HepG2 (cell line): Measurements from ENCODE around the gene MAIP1. TPM values are rescaled to one million over a fixed set of nuclear protein-coding genes. Genes with fewer than 3 reads are reported as not detected.

Experiments used
- ATF5 ChIP-seq: sonication (generic); formaldehyde crosslinking; IDR thresholded peaks from 2 replicates; pipeline ENCODE4 v1.4.0; 2020; ENCODE audit warnings: mild to moderate bottlenecking, low read depth, missing genetic modification reagents
- CCAR2 ChIP-seq: fragments of 200-400 bp; formaldehyde crosslinking; optimal IDR thresholded peaks from 2 replicates; pipeline ENCODE3; 2018; ENCODE audit warnings: low read depth, mild to moderate bottlenecking, low read length, moderate library complexity
- CENPX ChIP-seq: sonication (generic); formaldehyde crosslinking; IDR thresholded peaks from 2 replicates; pipeline ENCODE4 v1.9.0; 2021; ENCODE audit warnings: mild to moderate bottlenecking, missing genetic modification reagents, moderate library complexity
- DNMT3B ChIP-seq: conservative IDR thresholded peaks from 2 replicates; pipeline ENCODE4 v1.6.1; 2016; ENCODE audit warnings: missing biosample characterization, control low read depth
- E2F5 ChIP-seq: sonication (generic); formaldehyde crosslinking; conservative IDR thresholded peaks from 2 replicates; pipeline ENCODE4 v1.4.0; 2020; ENCODE audit warnings: missing genetic modification reagents
- FOXC1 ChIP-seq: sonication (generic); formaldehyde crosslinking; IDR thresholded peaks from 2 replicates; pipeline ENCODE4 v1.8.0; 2022; ENCODE audit warnings: mild to moderate bottlenecking, missing genetic modification reagents, borderline replicate concordance
- HMGA1 ChIP-seq: sonication (generic); formaldehyde crosslinking; conservative IDR thresholded peaks from 2 replicates; pipeline ENCODE4 v1.4.0; 2020; ENCODE audit warnings: missing genetic modification reagents
- HNF1B ChIP-seq: sonication (generic); formaldehyde crosslinking; IDR thresholded peaks from 2 replicates; pipeline ENCODE4 v1.5.1; 2020; ENCODE audit warnings: mild to moderate bottlenecking, moderate library complexity, missing genetic modification reagents
- MBD4 ChIP-seq: IDR thresholded peaks from 2 replicates; pipeline ENCODE4 v1.6.1; 2012; ENCODE audit warnings: low read length, inconsistent platforms, borderline replicate concordance
- MTERF4 ChIP-seq: sonication (generic); formaldehyde crosslinking; IDR thresholded peaks from 2 replicates; pipeline ENCODE4 v1.8.0; 2023; ENCODE audit warnings: mild to moderate bottlenecking, missing genetic modification reagents
- NCOA2 ChIP-seq: sonication (generic); formaldehyde crosslinking; IDR thresholded peaks from 2 replicates; pipeline ENCODE4 v1.8.0; 2022; ENCODE audit warnings: inconsistent platforms
- PHB2 ChIP-seq: fragments of 450-650 bp; IDR thresholded peaks from 2 replicates; pipeline ENCODE4 v1.6.1; 2018; ENCODE audit not compliant: partially characterized antibody
- PHF20 ChIP-seq: sonication (generic); formaldehyde crosslinking; IDR thresholded peaks from 2 replicates; pipeline ENCODE4 v1.5.0; 2020; ENCODE audit warnings: mild to moderate bottlenecking, missing genetic modification reagents
- RBM39 ChIP-seq: fragments of 200-400 bp; formaldehyde crosslinking; IDR thresholded peaks from one replicate; pipeline ENCODE4 v1.6.1; 2018; ENCODE audit warnings: antibody characterized with exemption, mild to moderate bottlenecking, low read depth, low read length; ENCODE audit not compliant: poor library complexity, severe bottlenecking
- SMAD9 ChIP-seq: sonication (generic); formaldehyde crosslinking; IDR thresholded peaks from 2 replicates; pipeline ENCODE4 v1.5.1; 2020; ENCODE audit warnings: mild to moderate bottlenecking, missing genetic modification reagents
- SNAI1 ChIP-seq: sonication (generic); formaldehyde crosslinking; IDR thresholded peaks from 2 replicates; pipeline ENCODE4 v1.5.0; 2020; ENCODE audit warnings: mild to moderate bottlenecking, missing genetic modification reagents, borderline replicate concordance
- SUZ12 ChIP-seq: fragments of 150-350 bp; IDR thresholded peaks from 2 replicates; pipeline ENCODE4 v1.6.1; 2014; ENCODE audit warnings: low read depth, low read length
- ZFP41 ChIP-seq: sonication (generic); formaldehyde crosslinking; IDR thresholded peaks from 2 replicates; pipeline ENCODE4 v1.4.0; 2020; ENCODE audit warnings: mild to moderate bottlenecking, missing genetic modification reagents, borderline replicate concordance
- ZNF44 ChIP-seq: sonication (generic); formaldehyde crosslinking; IDR thresholded peaks from 2 replicates; pipeline ENCODE4 v1.5.1; 2020; ENCODE audit warnings: mild to moderate bottlenecking, missing genetic modification reagents
- ZNF569 ChIP-seq: sonication (generic); formaldehyde crosslinking; IDR thresholded peaks from 2 replicates; pipeline ENCODE4 v1.5.0; 2020; ENCODE audit warnings: mild to moderate bottlenecking, missing genetic modification reagents, moderate library complexity, borderline replicate concordance
- ZNF652 ChIP-seq: IDR thresholded peaks from 2 replicates; pipeline ENCODE4 v1.6.1; 2016; ENCODE audit warnings: low read depth, borderline replicate concordance
- ZNF678 ChIP-seq: sonication (generic); formaldehyde crosslinking; IDR thresholded peaks from 2 replicates; pipeline ENCODE4 v1.4.0; 2020; ENCODE audit warnings: mild to moderate bottlenecking, missing genetic modification reagents
- ZNF7 ChIP-seq: IDR thresholded peaks from 2 replicates; pipeline ENCODE4 v1.6.1; 2016; ENCODE audit warnings: missing biosample characterization, missing genetic modification reagents
- polyA plus RNA-seq, 8 experiments: library from polyadenylated mRNA; depleted of rRNA in 3 of 8; stranded (reverse) in 7 of 8; unstranded in 1 of 8; fragments of >200 nt; fragmentation: Illumina TruSeq in 4 of 8; extraction: Trizol in 4 of 8; gene quantifications; 2 replicates each; pipeline versions ENCODE4 v1.2.1 to v1.2.3, GENCODE V29; 2011 to 2016; ENCODE audit warnings: low read depth in 4 of 8, missing spikeins in 1 of 8, mixed read lengths in 1 of 8; ENCODE audit not compliant: insufficient read depth in 1 of 8
- total RNA-seq, 5 experiments: library from RNA; depleted of rRNA; stranded (reverse); fragments of >200 nt; fragmentation: Illumina TruSeq; extraction: Trizol; gene quantifications; 2 replicates each; pipeline ENCODE4 v1.2.3, GENCODE V29; 2016; ENCODE audit warnings: low read depth in 1 of 5
- TF ChIP-seq, protein P1 (sequence below): sonication (generic); formaldehyde crosslinking; IDR thresholded peaks from 2 replicates; pipeline ENCODE4 v1.4.0; 2020; ENCODE audit warnings: missing genetic modification reagents, borderline replicate concordance

The MAIP1 gene
- total and polyA plus RNA-seq, 2 of the 13 experiments (the other 11 are each of a cell fraction or from before 2014, with no cell fraction given): 22.3 to 72.9 TPM

- TF ChIP-seq MTERF4 (CRISPR knock-in tag): peak; percentile 84; the same call in 1 of the 2 replicates
- peak; percentile 97 for TF ChIP-seq E2F5 (CRISPR knock-in tag)
- TF ChIP-seq MBD4: no peak
- TF ChIP-seq CENPX: no peak
- peak; percentile 9 for TF ChIP-seq NCOA2 (CRISPR knock-in tag)
- TF ChIP-seq ZNF652: no peak
- peak; percentile 55 for TF ChIP-seq RBM39
- 0 out of 2 replicates have a peak, but pooled peaks have one; percentile 66 for TF ChIP-seq ZFP41
- TF ChIP-seq ZNF678 (CRISPR knock-in tag): 0 out of 2 replicates have a peak, but pooled peaks have one; percentile 82
- no peak for TF ChIP-seq FOXC1 (CRISPR knock-in tag)
- peak; percentile 48; the same call in 1 of the 2 replicates for TF ChIP-seq SMAD9
- TF ChIP-seq DNMT3B (CRISPR knock-in tag): peak; percentile 51; the same call in 1 of the 2 replicates
- no peak; the same call in 1 of the 2 replicates for TF ChIP-seq ZNF569 (CRISPR knock-in tag)
- no peak; the same call in 1 of the 2 replicates for TF ChIP-seq ZNF44 (CRISPR knock-in tag)
- peak; percentile 78; the same call in 1 of the 2 replicates for TF ChIP-seq PHF20
- TF ChIP-seq ZNF7 (CRISPR knock-in tag): 0 out of 2 replicates have a peak, but pooled peaks have one; percentile 21
- peak; percentile 51; the same call in 1 of the 2 replicates for TF ChIP-seq HNF1B
- no peak for TF ChIP-seq CCAR2
- no peak for TF ChIP-seq PHB2
- TF ChIP-seq ATF5: no peak
- TF ChIP-seq SNAI1 (CRISPR knock-in tag): no peak; the same call in 1 of the 2 replicates
- TF ChIP-seq HMGA1 (CRISPR knock-in tag): no peak
- TF ChIP-seq, protein P1, sequence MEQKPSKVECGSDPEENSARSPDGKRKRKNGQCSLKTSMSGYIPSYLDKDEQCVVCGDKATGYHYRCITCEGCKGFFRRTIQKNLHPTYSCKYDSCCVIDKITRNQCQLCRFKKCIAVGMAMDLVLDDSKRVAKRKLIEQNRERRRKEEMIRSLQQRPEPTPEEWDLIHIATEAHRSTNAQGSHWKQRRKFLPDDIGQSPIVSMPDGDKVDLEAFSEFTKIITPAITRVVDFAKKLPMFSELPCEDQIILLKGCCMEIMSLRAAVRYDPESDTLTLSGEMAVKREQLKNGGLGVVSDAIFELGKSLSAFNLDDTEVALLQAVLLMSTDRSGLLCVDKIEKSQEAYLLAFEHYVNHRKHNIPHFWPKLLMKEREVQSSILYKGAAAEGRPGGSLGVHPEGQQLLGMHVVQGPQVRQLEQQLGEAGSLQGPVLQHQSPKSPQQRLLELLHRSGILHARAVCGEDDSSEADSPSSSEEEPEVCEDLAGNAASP (CRISPR knock-in tag): peak; percentile 45; the same call in 1 of the 2 replicates
- TF ChIP-seq SUZ12: no peak
These were observed 44.1 kb upstream of the MAIP1 start, which contains the start of gene C2orf69 (continued) for GRCh38 chr2:199911052-199911876.
